PC-3 (cell line): Measurements from ENCODE around the gene KIF6. TPM values are rescaled to one million over a fixed set of nuclear protein-coding genes. Genes with fewer than 3 reads are reported as not detected.
A peak's percentile ranks its signal among the peaks of the same experiment; 100 is the strongest.

ENCODE experiments used
- ATAC-seq: fragments of 200-7000 bp; cut with Tn5 transposase; 2 replicates; pipeline ENCODE4 v1.9.1; 2020; ENCODE audit warnings: mild to moderate bottlenecking, moderate library complexity
- BruUV-seq: library from RNA; stranded (reverse); fragments of 400-500 nt; replicated peaks from 2 replicates; lab custom pipeline; 2021; lab: Mats Ljungman, UMichigan
- CTCF ChIA-PET: fragments of 300-600 bp; sonication (Branson Sonifier 250); formaldehyde crosslinking; loops from one replicate; lab custom pipeline; 2022; ENCODE audit warnings: antibody characterized with exemption; lab: Charles Lee
- POLR2A ChIA-PET: fragments of 300-600 bp; sonication (Branson Sonifier 250); formaldehyde crosslinking; loops from one replicate; lab custom pipeline; 2022; ENCODE audit warnings: antibody characterized with exemption; ENCODE audit not compliant: unreplicated experiment; lab: Charles Lee
- DNase-seq: peaks from one replicate; pipeline ENCODE4 v3.0.0-alpha.2; 2015
- H2AFZ ChIP-seq: fragments of 300-600 bp; sonication (generic); 2 replicates; pipeline ENCODE4 v1.6.0; 2016; ENCODE audit warnings: antibody characterized with exemption, low read length
- H3F3A ChIP-seq: fragments of 300-600 bp; sonication (generic); one replicate; pipeline ENCODE4 v1.6.0; 2017; ENCODE audit warnings: antibody characterized with exemption, low read length, control low read depth, mild to moderate bottlenecking; ENCODE audit not compliant: unreplicated experiment
- H3K27ac ChIP-seq: fragments of 300-600 bp; sonication (generic); 2 replicates; pipeline ENCODE4 v1.5.1; 2016; ENCODE audit warnings: mild to moderate bottlenecking, low read length
- H3K27me3 ChIP-seq: fragments of 300-600 bp; sonication (generic); 2 replicates; pipeline ENCODE4 v1.6.1; 2016; ENCODE audit warnings: low read length, mixed read lengths
- H3K36me3 ChIP-seq: fragments of 300-600 bp; sonication (generic); 2 replicates; pipeline ENCODE4 v1.6.1; 2016; ENCODE audit warnings: low read depth, mixed run types, low read length, mixed read lengths
- H3K4me1 ChIP-seq: fragments of 300-600 bp; sonication (generic); 2 replicates; pipeline ENCODE4 v1.5.1; 2016; ENCODE audit warnings: low read length; ENCODE audit not compliant: insufficient read depth
- H3K4me2 ChIP-seq: fragments of 300-600 bp; sonication (generic); 2 replicates; pipeline ENCODE4 v1.6.0; 2016; ENCODE audit warnings: low read length
- H3K4me3 ChIP-seq: fragments of 300-600 bp; sonication (generic); 2 replicates; pipeline ENCODE4 v1.5.1; 2016; ENCODE audit warnings: mild to moderate bottlenecking, low read length, mixed read lengths
- H3K79me2 ChIP-seq: fragments of 300-600 bp; sonication (generic); 2 replicates; pipeline ENCODE4 v1.6.1; 2017; ENCODE audit warnings: low read length, mixed read lengths
- H3K9ac ChIP-seq: fragments of 300-600 bp; sonication (generic); 2 replicates; pipeline ENCODE4 v1.6.0; 2016; ENCODE audit warnings: mild to moderate bottlenecking, low read length
- H3K9me2 ChIP-seq: fragments of 300-600 bp; sonication (generic); replicated peaks from 2 replicates; pipeline ENCODE4 v1.6.1; 2016; ENCODE audit warnings: mixed run types, low read length, mixed read lengths
- H3K9me3 ChIP-seq: fragments of 300-600 bp; sonication (generic); 2 replicates; pipeline ENCODE4 v1.6.1; 2016; ENCODE audit warnings: low read length, mixed read lengths
- H4K20me1 ChIP-seq: fragments of 300-600 bp; sonication (generic); 2 replicates; pipeline ENCODE4 v1.6.1; 2016; ENCODE audit warnings: low read length, mixed read lengths
- CTCF ChIP-seq: fragments of 300-600 bp; sonication (generic); conservative IDR thresholded peaks from 2 replicates; pipeline ENCODE4 v1.5.1; 2017; ENCODE audit warnings: antibody characterized with exemption, low read depth, mild to moderate bottlenecking, low read length
- EZH2 ChIP-seq: fragments of 300-600 bp; sonication (generic); IDR thresholded peaks from one replicate; pipeline ENCODE4 v1.6.1; 2017; ENCODE audit warnings: antibody characterized with exemption, mild to moderate bottlenecking, low read length; ENCODE audit not compliant: unreplicated experiment
- EZH2phosphoT487 ChIP-seq: fragments of 300-600 bp; sonication (generic); IDR thresholded peaks from 2 replicates; pipeline ENCODE4 v1.6.1; 2018; ENCODE audit warnings: mild to moderate bottlenecking, antibody characterized with exemption, low read length, borderline replicate concordance
- intact Hi-C: fragments of 100-400 bp; cut with micrococcal nuclease; formaldehyde crosslinking; loops from 2 replicates; pipeline ENCODE4 v1.9.0; 2023
- total RNA-seq: library from RNA; depleted of rRNA; stranded (reverse); fragments of >200 nt; gene quantifications from 2 replicates; pipeline ENCODE4 v1.2.3, GENCODE V29; 2014

KIF6 gene
- total RNA-seq, 1 experiment from 2014 or later: 0.07 TPM

- ChIA-PET POLR2A (no interaction called here), CTCF (no interaction called here)
- peaks cover 27% of the 10 kb centered on the region for H3K27me3 ChIP-seq
- H3K9me2 ChIP-seq: no peaks in the 10 kb centered on the region
- no peak for ATAC-seq
- DNase-seq: no peak
- H3K4me1 ChIP-seq: no peaks in the 10 kb centered on the region
- no TSS peak for BruUV-seq
- H3K4me3 ChIP-seq: no peak overlapping the region
- H3K79me2 ChIP-seq: no peaks in the 10 kb centered on the region
- H3K9me3 ChIP-seq: no peaks in the 10 kb centered on the region
- no peaks in the 10 kb centered on the region for H3K36me3 ChIP-seq
- no peak overlapping the region for H3K4me2 ChIP-seq
- no peaks in the 10 kb centered on the region for H4K20me1 ChIP-seq
- H2AFZ ChIP-seq: no peak overlapping the region
- no peak for TF ChIP-seq EZH2phosphoT487
- no peak for TF ChIP-seq EZH2
- no peak for TF ChIP-seq CTCF
- no peaks in the 10 kb centered on the region for H3F3A ChIP-seq
- intact Hi-C loops: no loop called here
- H3K9ac ChIP-seq: no peak overlapping the region
- no peak overlapping the region for H3K27ac ChIP-seq
These were observed 152.4 kb downstream of the KIF6 start for GRCh38 chr6:39572661-39573340.

GRCh38 chr6:39568896-39569295, 156.3 kb downstream of the KIF6 start:
- Histone ChIP-seq H3K9me3 (no peaks in the 10 kb centered on the region), H3K4me1 (no peaks in the 10 kb centered on the region), H2AFZ (no peak overlapping the region), H3K27me3 (peaks cover 8% of the 10 kb centered on the region; the same call in 1 of the 2 replicates), H3K9me2 (no peaks in the 10 kb centered on the region), H3K4me3 (no peak overlapping the region), H3K36me3 (no peaks in the 10 kb centered on the region), H3K79me2 (no peaks in the 10 kb centered on the region), H3K9ac (no peak overlapping the region), H3K4me2 (no peak overlapping the region), H3K27ac (no peak overlapping the region), H4K20me1 (no peaks in the 10 kb centered on the region), H3F3A (no peaks in the 10 kb centered on the region)
- DNase-seq (peak; percentile 58), ATAC-seq (no peak; the same call in 1 of the 2 replicates)
- ChIA-PET CTCF (no interaction called here), POLR2A (no interaction called here)
- TF ChIP-seq CTCF (no peak), EZH2 (no peak), EZH2phosphoT487 (no peak)
- intact Hi-C loops: no loop called here
- no TSS peak for BruUV-seq

- Histone ChIP-seq H3K4me1 (no peaks in the 10 kb centered on the region), H3K79me2 (no peaks in the 10 kb centered on the region), H3K9me3 (no peaks in the 10 kb centered on the region), H3K4me3 (no peak overlapping the region), H3K4me2 (no peak overlapping the region), H2AFZ (no peak overlapping the region), H3K27ac (no peak overlapping the region), H3K27me3 (peaks cover 4% of the 10 kb centered on the region; the same call in 1 of the 2 replicates), H3K36me3 (no peaks in the 10 kb centered on the region), H3K9ac (no peak overlapping the region), H4K20me1 (no peaks in the 10 kb centered on the region), H3K9me2 (no peaks in the 10 kb centered on the region), H3F3A (no peaks in the 10 kb centered on the region)
- CTCF ChIA-PET: no interaction called here
- DNase-seq (no peak), ATAC-seq (no peak)
- POLR2A ChIA-PET: no interaction called here
- intact Hi-C loops: no loop called here
- no TSS peak for BruUV-seq
- TF ChIP-seq EZH2phosphoT487 (no peak), EZH2 (no peak)
These were observed 158.1 kb downstream of the KIF6 start for GRCh38 chr6:39567091-39567490.
